Activated CD4-positive, alpha-beta T cell treated with anti-CD3 and anti-CD28 coated beads, Interleukin-2, Interleukin-6, amounts not matched to agents 100 ng/mL and 50 ng/mL, durations not matched to agents 16 hours and 8 hours (primary cell): ENCODE measurements around the gene ACP6.
"Not testable (repeated sequence)": the region's sequence is repeated elsewhere in the genome, so short reads cannot be mapped to it uniquely, and the experiment has no call there.

Experiments used
- DNase-seq: peaks from one replicate; pipeline ENCODE4 v3.0.0-alpha.2; 2020

Gene ACP6

DNA sequence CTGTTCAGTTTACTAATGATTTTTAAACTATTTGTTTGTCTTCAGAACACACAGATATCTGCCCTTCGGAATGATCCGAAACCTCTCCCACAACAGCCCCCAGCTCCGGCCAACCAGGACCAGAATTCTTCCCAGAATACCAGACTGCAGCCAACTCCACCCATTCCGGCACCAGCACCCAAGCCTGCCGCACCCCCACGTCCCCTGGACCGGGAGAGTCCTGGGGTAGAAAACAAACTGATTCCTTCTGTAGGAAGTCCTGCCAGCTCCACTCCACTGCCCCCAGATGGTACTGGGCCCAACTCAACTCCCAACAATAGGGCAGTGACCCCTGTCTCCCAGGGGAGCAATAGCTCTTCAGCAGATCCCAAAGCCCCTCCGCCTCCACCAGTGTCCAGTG lies 51.6 kb downstream of the ACP6 start:
- no peak for DNase-seq

DNA sequence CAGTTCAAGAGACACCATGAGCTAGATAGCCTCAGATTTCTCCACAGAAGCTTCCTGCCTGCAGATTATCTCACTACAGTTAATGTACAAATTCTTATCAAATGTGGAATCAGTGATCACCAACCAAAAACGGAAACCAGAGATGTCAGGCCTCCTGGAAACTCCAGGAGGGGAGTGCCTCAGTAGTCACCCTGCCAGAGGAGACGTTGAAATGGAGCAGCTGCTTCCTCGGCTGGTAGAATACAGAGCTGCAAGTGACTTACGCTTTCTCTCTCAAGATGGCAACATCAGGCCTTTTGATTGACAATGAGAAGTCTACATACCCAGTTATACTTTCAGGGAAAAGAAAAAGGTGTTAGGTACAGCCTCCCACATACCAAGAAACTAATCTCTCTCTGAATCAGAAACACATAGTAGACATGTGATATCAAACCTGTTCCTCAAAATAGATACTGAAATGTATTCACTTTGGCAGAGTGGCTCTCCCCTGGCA lies 52.2 kb downstream of the ACP6 start:
- peak; percentile 65 for DNase-seq

DNA sequence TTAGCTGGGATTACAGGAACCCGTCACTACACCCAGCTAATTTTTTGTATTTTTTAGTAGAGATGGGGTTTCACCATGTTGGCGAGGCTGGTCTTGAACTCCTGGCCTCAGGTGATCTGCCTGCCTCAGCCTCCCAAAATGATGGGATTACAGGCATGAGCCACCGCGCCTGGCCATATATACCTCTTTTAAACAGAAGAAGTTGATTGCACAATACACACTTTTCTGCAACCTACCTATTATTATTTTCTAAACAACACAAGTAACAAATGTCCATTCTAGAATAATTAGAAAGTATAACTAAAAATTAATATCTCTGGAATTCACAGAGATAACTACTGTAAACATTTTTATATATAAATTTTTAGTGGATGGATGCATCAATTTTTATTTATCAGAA lies 55.4 kb downstream of the ACP6 start:
- not testable (repeated sequence) for DNase-seq

DNA sequence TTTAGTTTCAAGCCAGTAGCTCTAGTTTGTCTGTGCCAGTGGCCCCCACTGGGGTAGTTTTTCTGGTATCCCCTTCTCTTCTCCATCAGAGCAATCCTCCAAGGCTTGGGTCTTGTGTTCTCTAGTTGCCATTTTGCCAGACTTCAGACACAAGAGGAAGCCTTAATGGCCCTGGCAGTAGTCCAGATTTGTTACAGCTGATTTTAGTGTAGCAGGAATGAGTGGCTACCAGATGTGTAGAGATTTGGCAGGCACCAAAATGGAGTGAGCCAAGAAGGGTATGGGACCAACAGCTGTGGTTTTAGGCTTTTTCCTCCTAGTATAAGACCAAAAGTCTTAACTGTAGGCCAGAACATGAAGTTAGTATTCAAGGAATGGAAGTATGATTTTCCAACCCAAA lies 56.8 kb downstream of the ACP6 start:
- DNase-seq = no peak

DNA sequence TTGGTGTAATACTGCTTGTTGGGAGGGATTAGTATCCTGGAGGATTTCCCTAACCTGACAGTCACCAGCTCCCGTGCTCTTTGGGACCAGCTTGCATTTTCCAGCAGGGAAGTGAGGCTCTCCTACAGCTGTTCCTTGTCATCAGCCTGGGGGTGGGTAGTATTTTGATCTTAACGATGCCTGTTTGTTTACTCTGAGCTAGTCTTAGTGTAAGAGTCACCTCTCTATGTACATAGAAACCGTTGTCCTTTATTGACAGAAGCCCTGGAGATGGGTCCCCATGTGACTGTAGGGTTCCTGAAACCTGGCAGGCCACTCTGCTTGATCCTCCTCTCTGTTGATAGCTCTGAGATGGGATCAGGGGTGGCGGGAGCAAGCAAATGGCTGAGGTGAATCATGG lies 58.0 kb downstream of the ACP6 start:
- no peak for DNase-seq

DNA sequence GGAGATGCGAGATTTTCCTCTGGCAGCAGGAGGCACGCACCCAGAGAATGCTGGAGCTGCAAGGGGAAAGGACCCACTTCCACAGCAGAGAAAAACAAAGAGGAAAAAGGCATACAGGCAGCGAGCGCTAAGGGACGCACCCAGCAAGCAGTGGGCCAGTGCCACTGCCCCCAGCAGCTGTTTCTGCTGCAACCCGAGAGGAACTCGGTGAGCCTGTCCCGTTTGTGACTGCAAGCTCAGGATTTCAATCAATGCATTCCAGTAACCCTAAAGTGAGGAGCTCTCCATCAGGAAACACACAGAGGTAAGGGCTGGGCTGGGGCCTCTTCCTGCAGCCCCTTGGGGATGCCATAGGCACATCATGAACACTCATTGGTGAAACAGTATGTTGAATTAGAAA lies 58.7 kb downstream of the ACP6 start:
- DNase-seq = no peak

DNA sequence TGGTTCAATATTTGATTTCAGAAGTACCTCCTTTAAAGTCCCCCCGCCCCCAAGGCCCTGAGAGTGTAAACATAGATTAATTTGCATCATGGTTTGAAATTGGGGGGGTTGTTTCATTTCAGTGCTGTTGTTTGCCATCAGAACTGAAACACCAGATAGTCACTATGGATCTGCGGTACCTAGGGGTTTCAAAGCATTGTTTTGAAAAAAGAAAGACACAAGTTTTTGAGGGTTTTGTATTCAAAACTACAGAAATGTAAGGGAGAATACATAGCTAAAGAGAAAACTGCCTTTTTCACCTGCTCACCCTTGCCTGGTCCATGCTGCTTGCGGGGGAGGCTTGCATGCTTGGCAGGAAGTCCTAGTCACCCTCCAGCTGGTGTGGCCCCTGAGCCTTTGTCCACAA lies 59.3 kb downstream of the ACP6 start:
- DNase-seq = no peak

DNA sequence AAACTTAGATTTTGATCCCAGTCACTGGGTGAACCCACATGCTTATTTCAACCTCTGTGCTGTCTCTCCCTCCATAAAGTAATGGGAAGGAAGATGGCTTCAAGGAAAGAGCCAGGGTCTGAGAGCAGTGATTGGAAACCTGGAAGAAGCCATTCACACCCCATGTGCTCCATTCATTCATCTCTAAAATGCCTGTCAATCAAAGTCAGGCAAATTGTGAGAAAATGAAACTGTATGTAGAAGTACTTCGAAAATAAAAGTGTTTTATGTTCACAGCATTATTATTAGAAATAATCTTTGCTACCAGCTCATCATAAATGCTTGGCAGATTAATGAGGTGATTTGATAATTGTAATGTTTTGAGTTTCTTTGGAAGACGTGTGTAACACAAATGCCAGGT lies 61.0 kb downstream of the ACP6 start:
- no peak for DNase-seq

DNA sequence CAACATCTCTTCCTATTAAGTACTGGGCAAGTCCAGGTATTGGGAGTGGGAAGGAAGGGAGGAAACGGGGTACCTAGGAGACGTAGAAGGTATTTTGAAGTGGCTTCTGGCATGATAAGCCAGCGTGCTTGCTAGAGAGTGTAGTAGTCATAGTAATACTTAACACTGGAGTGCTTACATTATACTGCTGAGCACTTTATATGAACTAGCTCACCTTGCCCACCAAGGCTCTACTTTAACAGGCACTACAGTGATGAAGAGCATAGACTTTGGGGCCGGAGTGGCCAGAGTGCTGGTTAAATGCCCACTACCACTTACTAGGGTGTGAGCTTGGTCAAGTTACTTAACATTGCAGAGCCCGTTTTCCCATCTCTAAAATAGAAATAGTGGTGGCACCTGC lies 61.7 kb downstream of the ACP6 start:
- DNase-seq = no peak

DNA sequence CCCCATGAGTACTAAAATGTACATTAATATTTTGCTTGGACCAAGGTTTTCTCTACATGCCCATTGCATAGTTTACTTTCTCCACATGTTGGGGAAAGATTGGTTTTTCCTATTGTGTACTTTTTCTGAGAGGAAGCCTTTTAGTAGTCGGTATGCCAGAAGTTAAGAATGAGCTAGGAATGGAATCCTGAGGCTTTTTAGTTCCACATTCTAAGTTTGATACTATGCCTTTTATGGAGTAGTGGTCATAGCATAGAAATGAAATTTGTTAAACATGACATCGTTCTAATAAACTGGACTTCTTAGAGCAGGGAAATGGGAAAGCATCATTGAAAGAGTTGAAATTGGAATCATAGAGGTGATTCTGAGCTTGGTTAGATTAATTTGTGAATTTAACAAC lies 64.7 kb downstream of the ACP6 start:
- no peak for DNase-seq

DNA sequence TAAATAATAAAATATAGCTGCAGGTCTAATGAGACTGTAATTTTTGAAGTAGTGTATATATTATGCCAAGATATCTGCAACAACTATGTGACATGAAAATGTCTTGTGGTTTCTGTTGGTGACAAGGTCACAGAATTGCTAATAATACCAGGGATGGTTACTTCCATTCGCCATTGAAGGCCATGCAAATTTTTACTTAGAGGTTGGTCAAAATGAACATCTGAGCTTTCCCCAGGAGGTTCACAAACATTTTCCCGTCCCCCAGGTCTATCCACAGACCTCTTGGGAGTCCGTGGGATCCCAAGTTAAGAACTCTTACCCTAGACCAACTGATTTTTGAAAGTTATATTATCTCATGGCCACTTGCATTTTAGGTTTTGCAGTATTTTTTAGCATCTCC lies 66.3 kb downstream of the ACP6 start:
- no peak for DNase-seq

DNA sequence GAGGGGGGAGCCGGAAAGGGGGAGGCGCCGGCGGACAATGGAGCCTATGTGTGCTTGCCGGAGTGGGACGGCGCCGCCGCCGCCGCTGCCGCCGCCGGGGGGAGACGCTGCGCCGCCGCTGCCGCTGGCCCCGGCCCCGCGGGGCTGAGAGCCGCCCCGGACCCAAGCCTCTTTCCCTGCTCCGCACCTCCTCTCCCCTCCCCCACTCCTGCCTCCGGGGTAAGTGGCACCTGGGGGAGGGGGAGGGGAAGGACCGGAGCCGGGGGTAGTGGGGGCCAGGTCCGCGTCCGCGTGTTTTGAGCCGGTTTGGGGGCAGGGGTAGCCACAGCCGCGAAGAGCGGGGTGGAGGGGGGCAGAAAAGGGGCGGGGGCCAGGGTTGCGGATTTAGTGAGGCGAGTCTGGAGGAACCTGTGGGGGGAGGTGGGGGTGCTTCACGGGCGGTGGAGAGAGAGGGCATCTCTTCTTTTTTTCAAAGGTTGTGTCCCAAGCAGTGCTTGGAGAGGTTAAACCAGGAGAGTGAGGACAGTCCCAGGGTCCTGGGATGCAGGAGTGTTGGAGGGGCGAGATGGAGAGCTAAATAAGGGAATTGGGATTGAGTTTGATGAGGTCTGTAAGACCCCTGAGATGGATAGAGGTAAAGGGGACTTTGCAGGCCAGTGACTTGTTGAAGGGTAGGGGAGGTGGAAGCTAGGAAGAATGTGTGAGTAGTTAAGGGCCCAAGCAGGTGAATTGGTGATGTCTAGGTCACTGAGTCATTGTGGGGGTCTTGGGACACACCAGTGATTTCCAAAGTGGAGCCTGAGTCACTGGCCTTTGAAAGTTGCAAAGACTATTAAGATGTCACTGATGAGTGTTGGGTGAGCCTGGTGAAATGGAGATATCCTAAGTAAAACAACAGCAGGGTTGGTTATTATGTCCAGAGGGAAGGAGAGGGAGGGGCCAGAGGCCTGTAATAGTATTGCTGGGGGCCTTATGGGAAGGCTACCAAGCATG lies 69.9 kb downstream of the ACP6 start:
- DNase-seq = peak; percentile 23

DNA sequence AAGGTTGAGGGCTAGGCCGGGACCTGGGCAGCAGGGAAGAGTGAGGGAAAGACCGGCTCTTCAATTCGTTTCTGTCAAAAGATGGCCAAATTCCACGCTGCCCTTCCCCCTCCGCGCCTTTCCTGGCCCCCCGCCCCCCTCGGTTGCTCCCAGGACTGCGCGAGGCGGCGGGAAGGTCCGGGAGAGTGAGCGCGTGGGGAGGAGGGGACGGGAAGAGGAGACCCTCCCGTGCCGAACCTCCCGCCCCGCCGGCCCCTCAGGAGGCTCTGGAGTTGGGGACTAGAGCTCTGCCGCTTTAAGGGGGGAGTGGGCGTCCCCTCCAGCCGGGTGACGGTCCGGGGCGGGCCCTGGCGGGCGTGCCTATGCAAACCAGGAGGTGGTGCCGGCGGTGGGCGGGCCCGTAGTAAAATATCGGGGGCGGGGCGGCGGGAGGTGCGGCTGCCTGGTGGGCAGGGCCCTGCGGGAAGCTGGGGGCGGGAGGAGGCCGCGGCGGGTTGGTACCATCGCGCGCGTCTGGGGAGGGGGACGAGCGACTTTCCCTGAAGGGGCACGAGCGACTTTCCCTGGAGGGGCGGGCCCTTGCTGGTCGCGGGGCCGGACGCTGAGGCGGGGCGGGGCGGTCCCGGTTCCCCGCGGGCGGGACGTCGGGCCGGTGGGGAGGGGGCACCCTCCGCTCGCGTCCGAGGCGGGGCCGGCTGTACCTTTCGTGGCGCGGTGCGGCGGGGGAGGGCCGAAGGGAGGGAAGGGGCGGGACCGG lies 70.8 kb downstream of the ACP6 start:
- peak; percentile 96 for DNase-seq

DNA sequence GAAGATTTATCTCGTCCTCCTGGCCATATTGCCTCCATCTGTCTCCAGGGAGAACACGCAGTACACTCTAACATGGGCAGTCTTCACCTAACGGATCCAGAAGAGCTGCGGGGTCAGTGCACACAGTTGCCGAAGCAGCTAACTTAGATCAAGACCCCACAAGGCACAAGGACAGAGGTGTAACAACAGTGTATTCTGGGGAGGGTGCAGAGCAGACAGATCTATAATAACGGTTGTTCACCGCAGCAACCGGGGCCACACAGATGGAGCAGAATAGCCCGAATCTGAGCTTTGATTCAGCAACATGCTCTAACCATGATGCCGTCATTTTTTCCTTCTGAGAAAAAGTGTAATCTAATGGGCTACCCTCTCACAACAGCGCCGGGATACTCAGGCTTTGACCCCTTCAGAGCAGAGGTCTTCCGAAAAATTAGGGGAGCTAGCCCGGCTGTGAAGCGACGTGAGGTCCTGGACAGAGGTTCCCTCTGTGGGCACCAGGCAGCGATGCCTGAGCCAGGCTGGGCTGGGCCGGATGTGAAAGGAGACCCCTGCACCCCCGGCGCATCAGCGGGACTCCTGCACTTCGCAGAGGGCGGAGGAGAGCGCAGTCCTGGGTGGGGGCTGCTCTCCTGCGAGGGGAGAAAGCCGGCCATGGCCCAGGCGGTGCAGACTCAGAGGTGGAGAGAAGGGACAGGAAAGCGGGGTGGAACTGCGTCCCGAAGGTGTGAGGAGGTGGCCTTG lies 71.5 kb downstream of the ACP6 start:
- peak; percentile 16 for DNase-seq

DNA sequence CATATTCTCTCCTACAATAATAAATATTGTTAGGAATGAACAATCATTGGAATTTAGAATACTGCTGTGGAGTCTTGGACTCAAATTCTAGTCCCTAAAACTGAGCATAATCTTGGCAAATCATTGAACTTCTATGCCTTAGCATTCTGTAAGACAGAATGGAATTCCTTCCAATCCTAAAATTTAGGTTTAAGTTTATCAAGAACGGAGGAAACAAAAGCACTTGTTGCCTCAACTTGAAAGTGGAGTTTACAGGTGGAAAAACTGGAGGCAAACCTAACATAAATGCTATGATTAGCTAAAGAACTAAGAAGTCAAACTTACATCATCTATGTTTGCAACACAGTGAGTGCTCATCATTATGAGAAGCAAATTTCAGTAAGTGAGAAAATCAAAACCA lies 73.3 kb downstream of the ACP6 start:
- DNase-seq = no peak
